Right lung (tissue), 5 donors: Measurements from ENCODE around the gene VPS8. TPM values are rescaled to one million over a fixed set of nuclear protein-coding genes. Genes with fewer than 3 reads are reported as not detected.

Source experiments
- DNase-seq, 2 donors: peaks; one replicate each; pipeline ENCODE4 v3.0.0-alpha.2; 2013
- polyA plus RNA-seq, 5 donors: library from polyadenylated mRNA; unstranded; fragments of 120-200 nt; gene quantifications; one replicate each; pipeline versions ENCODE4 v1.2.1 to v1.2.3, GENCODE V29; 2013; ENCODE audit warnings: inconsistent platforms in 1 of 5, low replicate concordance in 1 of 5; ENCODE audit not compliant: insufficient read length in 5 of 5, insufficient read depth in 1 of 5

VPS8 gene
- polyA plus RNA-seq, 5 donors = 33.5 to 55.4 (median 49.0) TPM

- no peak for DNase-seq
Observed at GRCh38 chr3:185089343-185089742, 277.4 kb downstream of the VPS8 start.

GRCh38 chr3:185089751-185090150 is 277.8 kb downstream of the VPS8 start:
- no peak for DNase-seq

GRCh38 chr3:185090811-185091210 is 278.8 kb downstream of the VPS8 start:
- no peak for DNase-seq

GRCh38 chr3:185093116-185093515 is 281.1 kb downstream of the VPS8 start:
- no peak for DNase-seq

GRCh38 chr3:185094697-185095096 is 282.7 kb downstream of the VPS8 start:
- no peak for DNase-seq

Other genes with a start within 250 kb of the VPS8 start
- 10 to 100 TPM; 52.0 to 66.9 (median 54.7) TPM for gene MAGEF1, start 100.1 kb upstream of the VPS8 start, polyA plus RNA-seq